ENCODE data around the gene KANSL1L. TPM values are rescaled to one million over a fixed set of nuclear protein-coding genes. Genes with fewer than 3 reads are reported as not detected.

The KANSL1L gene
- total and polyA plus RNA-seq, 2 experiments from 2014 or later = 7.4 to 21.1 TPM

- no peak for TF ChIP-seq REST (IDR thresholded peaks at IDR 0.05; ENCODE audit: unreplicated experiment)
These were observed 163.3 kb downstream of the KANSL1L start (continued) for GRCh38 chr2:210007895-210008294.

- TF ChIP-seq NANOG (IDR thresholded peaks at IDR 0.05; ENCODE audit: borderline replicate concordance) = no peak
- no peak for TF ChIP-seq REST (IDR thresholded peaks at IDR 0.05; ENCODE audit: unreplicated experiment)
- no peak for TF ChIP-seq POLR2AphosphoS5 (IDR thresholded peaks at IDR 0.05; ENCODE audit: low read depth)
- H3K27ac Mint-ChIP-seq = no peak overlapping the region
- no peak for ATAC-seq
- DNase-seq (ENCODE audit: low spot score) = no peak
- no peaks in the 10 kb centered on the region for H3K27me3 Mint-ChIP-seq (ENCODE audit: insufficient read depth, low read depth, poor library complexity)
- H3K4me3 ChIP-seq = no peak overlapping the region
- no peaks in the 10 kb centered on the region for H3F3A ChIP-seq (replicated peaks; ENCODE audit: low read depth)
- H3K27me3 ChIP-seq (ENCODE audit: insufficient read depth) = no peaks in the 10 kb centered on the region
- no peak overlapping the region for H3K4me3 Mint-ChIP-seq
- H4K20me1 ChIP-seq (replicated peaks; ENCODE audit: insufficient read depth) = peaks cover 43% of the 10 kb centered on the region
- H3K4me1 Mint-ChIP-seq = peaks cover 19% of the 10 kb centered on the region
- no peaks in the 10 kb centered on the region for H3K9me3 Mint-ChIP-seq
- peaks cover 74% of the 10 kb centered on the region for H3K79me2 ChIP-seq (replicated peaks; ENCODE audit: insufficient read depth)
- no peak overlapping the region; the same call in 1 of the 2 replicates for H3K4me2 ChIP-seq
- H3K36me3 ChIP-seq (ENCODE audit: insufficient read depth) = 0 out of 2 replicates have a peak, but pooled peaks cover 5% of the 10 kb centered on the region
- H3K9me2 ChIP-seq (ENCODE audit: insufficient read depth) = 0 out of 2 replicates have a peak, but pooled peaks cover under 1% of the 10 kb centered on the region
- H3K27ac ChIP-seq (ENCODE audit: low read depth) = no peak overlapping the region
- no peak overlapping the region for H2AFZ ChIP-seq
- peaks cover 21% of the 10 kb centered on the region for H3K4me1 ChIP-seq (ENCODE audit: insufficient read depth)
- H3K36me3 Mint-ChIP-seq (ENCODE audit: low read depth) = peaks cover 27% of the 10 kb centered on the region
These were observed 166.3 kb downstream of the KANSL1L start for GRCh38 chr2:210004881-210005280.

GRCh38 chr2:210003359-210003758 lies 167.8 kb downstream of the KANSL1L start:
- Histone ChIP-seq H3K4me1 (ENCODE audit: insufficient read depth) (peaks cover 21% of the 10 kb centered on the region), H3K79me2 (replicated peaks; ENCODE audit: insufficient read depth) (peaks cover 59% of the 10 kb centered on the region), H3K4me3 (peak overlapping the region; percentile 93), H3F3A (replicated peaks; ENCODE audit: low read depth) (no peaks in the 10 kb centered on the region), H2AFZ (no peak overlapping the region), H3K27me3 (ENCODE audit: insufficient read depth) (no peaks in the 10 kb centered on the region), H3K9me2 (ENCODE audit: insufficient read depth) (peaks cover 7% of the 10 kb centered on the region; the same call in 1 of the 2 replicates), H3K4me2 (peak overlapping the region; percentile 88), H3K36me3 (ENCODE audit: insufficient read depth) (0 out of 2 replicates have a peak, but pooled peaks cover 5% of the 10 kb centered on the region), H3K27ac (ENCODE audit: low read depth) (no peak overlapping the region; the same call in 1 of the 2 replicates), H4K20me1 (replicated peaks; ENCODE audit: insufficient read depth) (peaks cover 34% of the 10 kb centered on the region)
- DNase-seq (ENCODE audit: low spot score) (no peak), ATAC-seq (no peak)
- no peaks in the 10 kb centered on the region for H3K9me3 Mint-ChIP-seq
- H3K4me3 Mint-ChIP-seq = peak overlapping the region; percentile 98
- H3K4me1 Mint-ChIP-seq = peaks cover 19% of the 10 kb centered on the region
- TF ChIP-seq NANOG (IDR thresholded peaks at IDR 0.05; ENCODE audit: borderline replicate concordance) = no peak
- no peaks in the 10 kb centered on the region for H3K27me3 Mint-ChIP-seq (ENCODE audit: insufficient read depth, low read depth, poor library complexity)
- peaks cover 18% of the 10 kb centered on the region for H3K36me3 Mint-ChIP-seq (ENCODE audit: low read depth)
- no peak overlapping the region; the same call in 1 of the 2 replicates for H3K27ac Mint-ChIP-seq
